HEK293T (cell line): ENCODE results near the gene CBS.
"Not testable (repeated sequence)": the region's sequence is repeated elsewhere in the genome, so short reads cannot be mapped to it uniquely, and the experiment has no call there.

Experiments
- ARNT ChIP-seq: fragments of 450-650 bp; IDR thresholded peaks from 2 replicates; pipeline ENCODE4 v1.6.1; 2017; ENCODE audit warnings: mild to moderate bottlenecking
- BHLHE40 ChIP-seq: fragments of 450-650 bp; IDR thresholded peaks from 2 replicates; pipeline ENCODE4 v1.6.1; 2016; ENCODE audit warnings: mild to moderate bottlenecking, moderate library complexity, borderline replicate concordance
- FOXK2 ChIP-seq: fragments of 450-650 bp; IDR thresholded peaks from 2 replicates; pipeline ENCODE4 v1.6.1; 2016; ENCODE audit warnings: mild to moderate bottlenecking
- L3MBTL2 ChIP-seq: fragments of 450-650 bp; conservative IDR thresholded peaks from 2 replicates; pipeline ENCODE4 v1.6.1; 2016; ENCODE audit warnings: mild to moderate bottlenecking
- NFRKB ChIP-seq: fragments of 450-650 bp; IDR thresholded peaks from 2 replicates; pipeline ENCODE4 v1.6.1; 2016; ENCODE audit warnings: mild to moderate bottlenecking, moderate library complexity
- SP1 ChIP-seq: fragments of 450-650 bp; IDR thresholded peaks from 2 replicates; pipeline ENCODE4 v1.6.1; 2017
- ZNF384 ChIP-seq: fragments of 450-650 bp; IDR thresholded peaks from 2 replicates; pipeline ENCODE4 v1.6.1; 2016
- TF ChIP-seq, protein P1 (sequence below): fragments of 450-650 bp; IDR thresholded peaks from 2 replicates; pipeline ENCODE4 v1.6.1; 2016

DNA sequence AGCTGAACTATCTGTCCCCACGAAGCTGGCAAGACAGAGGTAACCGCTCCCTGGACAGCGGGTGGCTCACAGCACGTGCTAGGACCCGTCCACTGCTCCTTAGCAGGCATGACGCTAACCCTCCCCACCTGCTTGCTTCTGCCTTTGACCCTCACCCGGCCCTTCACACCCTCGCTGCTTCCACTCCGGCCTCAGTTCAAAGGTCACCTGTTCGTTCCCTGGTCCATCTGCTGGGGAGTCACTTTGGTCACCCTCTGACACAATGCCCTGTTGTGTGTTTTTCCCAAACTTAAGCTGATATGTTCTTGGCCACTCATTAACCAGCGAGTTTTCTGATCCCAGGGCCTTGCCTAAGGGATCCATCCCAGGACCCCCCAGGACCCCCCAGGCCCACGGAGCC lies 7.6 kb downstream of the CBS start:
- not testable (repeated sequence) for TF ChIP-seq SP1, NFRKB, BHLHE40, L3MBTL2, FOXK2, ARNT, ZNF384
- TF ChIP-seq, protein P1, sequence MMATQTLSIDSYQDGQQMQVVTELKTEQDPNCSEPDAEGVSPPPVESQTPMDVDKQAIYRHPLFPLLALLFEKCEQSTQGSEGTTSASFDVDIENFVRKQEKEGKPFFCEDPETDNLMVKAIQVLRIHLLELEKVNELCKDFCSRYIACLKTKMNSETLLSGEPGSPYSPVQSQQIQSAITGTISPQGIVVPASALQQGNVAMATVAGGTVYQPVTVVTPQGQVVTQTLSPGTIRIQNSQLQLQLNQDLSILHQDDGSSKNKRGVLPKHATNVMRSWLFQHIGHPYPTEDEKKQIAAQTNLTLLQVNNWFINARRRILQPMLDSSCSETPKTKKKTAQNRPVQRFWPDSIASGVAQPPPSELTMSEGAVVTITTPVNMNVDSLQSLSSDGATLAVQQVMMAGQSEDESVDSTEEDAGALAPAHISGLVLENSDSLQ = not testable (repeated sequence)
